Stimulated activated naive CD8-positive, alpha-beta T cell treated with anti-CD3 and anti-CD28 coated beads, Interleukin-15, Interleukin-2, amounts not matched to agents 100 ng/mL and 50 ng/mL, for 24 hours (primary cell): ENCODE data around the gene ZNF747.

Source experiments
- H3K27ac Mint-ChIP-seq: one replicate; pipeline ENCODE4 v1.8.0; 2021; ENCODE audit warnings: mild to moderate bottlenecking, mixed read lengths
- H3K27me3 Mint-ChIP-seq: one replicate; pipeline ENCODE4 v1.8.0; 2021; ENCODE audit warnings: mixed read lengths
- H3K36me3 Mint-ChIP-seq: one replicate; pipeline ENCODE4 v1.8.0; 2021; ENCODE audit warnings: low read depth, mixed read lengths
- H3K4me1 Mint-ChIP-seq: one replicate; pipeline ENCODE4 v1.8.0; 2021; ENCODE audit warnings: low read depth, mixed read lengths
- H3K4me3 Mint-ChIP-seq: one replicate; pipeline ENCODE4 v1.8.0; 2021; ENCODE audit warnings: mild to moderate bottlenecking, mixed read lengths
- H3K9me3 Mint-ChIP-seq: one replicate; pipeline ENCODE4 v1.8.0; 2021; ENCODE audit warnings: mixed read lengths

ZNF747 gene

DNA sequence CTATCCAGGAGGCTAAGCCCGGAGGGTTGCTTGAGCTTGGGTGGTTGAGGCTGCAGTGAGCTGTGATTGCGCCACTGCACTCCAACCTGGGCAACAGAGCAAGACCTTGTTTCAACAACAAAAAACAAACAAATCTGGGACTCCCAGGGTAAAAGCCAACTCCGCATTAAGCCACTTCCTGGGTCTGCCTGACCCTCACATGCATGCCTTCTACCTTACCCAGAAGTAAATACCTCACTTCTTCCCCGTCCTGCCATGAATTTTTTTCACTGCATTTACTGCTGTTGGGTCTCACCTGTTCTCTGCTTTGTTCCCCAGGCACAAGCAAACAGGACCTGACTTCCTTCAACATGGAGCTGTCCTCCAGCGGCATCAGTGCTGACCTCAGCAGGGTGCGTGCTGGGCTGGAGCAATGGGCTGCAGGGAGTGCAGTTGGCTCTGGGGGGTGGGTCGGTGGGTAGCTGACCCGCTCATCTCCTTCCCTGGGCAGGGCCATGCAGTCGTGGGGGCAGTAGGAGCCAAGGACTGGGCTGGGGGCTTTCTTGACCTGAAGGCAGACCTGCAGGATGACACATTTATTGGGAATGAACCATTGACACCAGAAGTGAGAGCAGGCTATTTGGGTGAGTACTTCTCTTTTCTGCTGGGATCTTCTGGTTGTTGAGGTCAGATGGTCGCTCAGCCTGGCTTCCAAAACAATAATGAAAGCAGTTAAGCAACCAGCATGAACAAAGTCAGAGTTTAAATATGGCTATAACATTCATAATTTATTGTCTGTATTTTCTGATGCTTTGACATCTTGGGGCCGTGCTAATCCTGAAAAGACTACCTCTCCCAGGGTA is 45.7 kb downstream of the ZNF747 start:
- H3K27ac Mint-ChIP-seq: no peak overlapping the region
- H3K4me3 Mint-ChIP-seq: no peak overlapping the region
- peaks cover 47% of the 10 kb centered on the region for H3K4me1 Mint-ChIP-seq
- H3K27me3 Mint-ChIP-seq: no peaks in the 10 kb centered on the region
- peaks cover 59% of the 10 kb centered on the region for H3K36me3 Mint-ChIP-seq
- H3K9me3 Mint-ChIP-seq: no peaks in the 10 kb centered on the region

DNA sequence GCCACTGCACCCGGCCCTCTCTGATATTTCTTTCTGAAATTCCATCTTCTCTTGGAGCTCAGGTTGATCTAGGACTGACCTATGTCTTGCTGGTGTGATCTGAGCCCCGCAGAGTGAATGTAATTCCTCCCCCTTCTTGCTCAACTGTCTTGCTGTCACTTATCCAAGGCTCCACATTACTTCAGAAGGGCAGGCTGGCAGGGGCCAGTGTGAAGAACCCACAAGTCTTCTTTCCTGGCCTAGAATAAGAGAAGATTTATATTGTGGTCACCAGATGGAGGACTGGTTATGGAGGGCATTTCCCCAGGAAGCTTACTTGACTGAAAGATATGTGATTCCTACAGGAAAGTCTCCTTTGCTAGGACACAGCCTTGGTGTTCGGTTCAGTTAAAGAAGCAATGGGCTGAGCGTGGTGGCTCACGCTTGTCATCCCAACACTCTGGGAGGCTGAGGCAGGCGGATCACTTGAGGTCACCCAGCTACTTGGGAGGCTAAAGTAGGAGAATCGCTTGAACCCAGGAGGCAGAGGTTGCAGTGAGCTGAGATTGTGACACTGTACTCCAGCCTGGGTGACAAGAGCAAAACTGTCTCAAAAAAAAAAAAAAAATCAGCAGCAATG is 48.7 kb downstream of the ZNF747 start:
- Mint-ChIP-seq H3K9me3 (no peaks in the 10 kb centered on the region), H3K27ac (no peak overlapping the region), H3K4me1 (peaks cover 53% of the 10 kb centered on the region), H3K4me3 (no peak overlapping the region), H3K27me3 (no peaks in the 10 kb centered on the region), H3K36me3 (peaks cover 72% of the 10 kb centered on the region)

DNA sequence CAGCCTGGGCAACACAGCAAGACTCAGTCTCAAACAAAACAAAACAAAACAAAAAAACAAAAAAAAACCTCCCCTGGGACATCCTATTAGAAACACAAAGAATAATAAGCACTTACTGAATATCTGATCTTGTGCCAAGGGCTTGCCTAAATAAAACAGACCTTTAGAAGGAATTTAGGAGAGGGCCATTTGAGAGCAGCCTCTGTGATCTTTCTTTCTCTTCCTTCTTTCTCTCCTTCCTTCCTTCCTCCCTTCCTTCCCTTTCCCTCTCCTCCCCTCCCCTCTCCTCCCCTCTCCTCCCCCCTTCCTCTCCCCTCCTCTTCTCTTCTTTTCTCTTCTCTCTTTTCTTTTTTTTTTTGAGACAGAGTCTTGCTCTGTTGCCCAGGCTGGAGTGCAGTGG is 49.8 kb downstream of the ZNF747 start:
- Mint-ChIP-seq H3K9me3 (no peaks in the 10 kb centered on the region), H3K27me3 (no peaks in the 10 kb centered on the region), H3K27ac (no peak overlapping the region), H3K4me3 (no peak overlapping the region), H3K4me1 (peaks cover 54% of the 10 kb centered on the region), H3K36me3 (peaks cover 72% of the 10 kb centered on the region)

DNA sequence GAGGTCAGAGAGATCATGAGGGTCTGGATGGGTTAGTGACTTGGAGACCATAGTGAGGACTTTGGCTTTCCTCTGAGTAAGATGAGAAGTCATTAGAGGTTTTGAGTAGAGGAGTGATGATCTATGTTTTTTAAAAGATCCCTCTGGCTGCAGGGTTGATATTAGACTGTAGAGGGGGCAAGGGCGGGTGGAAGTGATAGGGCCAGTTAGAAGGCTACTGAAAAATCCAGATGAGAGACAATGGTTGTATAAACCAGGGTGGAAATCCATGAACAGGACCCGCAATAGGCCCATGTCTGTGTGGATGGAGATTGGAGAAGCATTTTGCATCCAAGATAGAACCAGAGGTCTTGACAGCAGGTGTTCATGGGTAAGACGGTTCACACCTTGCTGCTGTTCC is 52.3 kb downstream of the ZNF747 start:
- Mint-ChIP-seq H3K4me3 (no peak overlapping the region), H3K36me3 (peaks cover 64% of the 10 kb centered on the region), H3K27ac (peak overlapping the region; percentile 15), H3K9me3 (no peaks in the 10 kb centered on the region), H3K4me1 (peaks cover 51% of the 10 kb centered on the region), H3K27me3 (no peaks in the 10 kb centered on the region)

DNA sequence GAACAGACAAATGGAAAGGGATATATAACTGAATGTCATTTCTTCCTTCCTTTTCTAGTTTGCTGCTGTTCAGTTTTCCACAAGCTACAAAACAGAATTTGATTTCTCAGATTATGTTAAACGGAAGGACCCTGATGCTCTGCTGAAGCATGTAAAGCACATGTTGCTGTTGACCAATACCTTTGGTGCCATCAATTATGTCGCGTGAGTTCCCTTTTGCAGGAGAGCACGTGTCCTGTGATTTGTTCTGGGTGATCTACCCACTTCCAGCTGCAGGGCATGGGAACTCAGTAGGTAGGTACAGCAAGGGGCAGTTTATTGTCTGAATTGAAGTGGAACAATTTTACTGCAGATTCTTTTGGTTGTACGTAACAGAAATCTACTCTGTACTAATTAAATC is 53.3 kb downstream of the ZNF747 start:
- no peaks in the 10 kb centered on the region for H3K9me3 Mint-ChIP-seq
- H3K4me3 Mint-ChIP-seq: no peak overlapping the region
- no peaks in the 10 kb centered on the region for H3K27me3 Mint-ChIP-seq
- peaks cover 68% of the 10 kb centered on the region for H3K36me3 Mint-ChIP-seq
- no peak overlapping the region for H3K27ac Mint-ChIP-seq
- H3K4me1 Mint-ChIP-seq: peaks cover 53% of the 10 kb centered on the region
